Stimulated activated CD4-positive, alpha-beta T cell treated with anti-CD3 and anti-CD28 coated beads, Interleukin-15, amount 100 ng/mL, for 24 hours (primary cell): ENCODE measurements around the gene LSAMP.

Source experiments
- DNase-seq: peaks from one replicate; pipeline ENCODE4 v3.0.0-alpha.2; 2020

LSAMP gene

DNA sequence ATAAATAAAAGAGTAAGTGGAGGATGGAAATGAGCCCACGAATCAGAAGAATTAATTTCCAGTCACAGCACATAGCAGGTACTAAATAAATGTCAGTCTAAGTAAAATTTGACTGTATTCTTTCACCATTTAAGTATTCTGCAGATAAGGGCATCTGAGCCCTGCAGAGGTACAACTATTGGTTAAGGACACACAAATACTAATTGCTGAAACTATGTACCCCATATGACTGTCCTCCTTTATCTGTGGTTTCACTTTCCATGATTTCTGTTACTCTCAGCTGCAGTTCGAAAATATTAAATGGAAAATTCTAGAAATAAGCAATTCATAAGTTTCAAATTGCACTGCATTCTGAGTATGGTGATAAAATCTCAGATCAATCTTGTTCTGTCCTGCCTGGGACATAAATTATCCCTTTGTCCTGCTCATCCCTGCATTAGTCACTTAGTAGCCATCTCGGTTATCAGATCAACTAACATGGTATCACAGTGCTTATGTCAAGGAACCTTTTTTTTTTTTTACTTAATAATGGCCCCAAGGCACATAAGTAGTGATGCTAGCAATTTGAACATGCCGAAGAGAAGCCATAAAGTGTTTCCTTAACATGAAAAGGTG is 95.1 kb downstream of the LSAMP start:
- no peak for DNase-seq

DNA sequence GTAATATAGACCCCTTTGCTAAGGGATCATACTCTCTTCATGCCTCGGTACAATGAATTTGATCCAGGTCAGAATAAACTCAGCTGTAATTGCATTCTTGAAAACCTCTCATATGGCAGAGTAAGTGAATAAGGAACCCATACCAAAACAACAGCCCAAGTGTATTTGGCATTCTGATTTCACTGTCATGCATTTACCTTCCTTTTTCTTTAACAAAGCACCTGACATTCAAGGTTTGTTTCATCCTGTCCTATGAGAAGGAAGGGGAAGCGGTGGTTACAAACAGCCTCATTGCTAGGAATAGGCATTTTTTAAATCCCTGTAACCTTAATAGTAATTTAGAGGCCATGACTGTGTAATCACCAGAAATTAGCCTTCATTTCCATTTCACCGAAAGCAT is 97.1 kb downstream of the LSAMP start:
- no peak for DNase-seq

DNA sequence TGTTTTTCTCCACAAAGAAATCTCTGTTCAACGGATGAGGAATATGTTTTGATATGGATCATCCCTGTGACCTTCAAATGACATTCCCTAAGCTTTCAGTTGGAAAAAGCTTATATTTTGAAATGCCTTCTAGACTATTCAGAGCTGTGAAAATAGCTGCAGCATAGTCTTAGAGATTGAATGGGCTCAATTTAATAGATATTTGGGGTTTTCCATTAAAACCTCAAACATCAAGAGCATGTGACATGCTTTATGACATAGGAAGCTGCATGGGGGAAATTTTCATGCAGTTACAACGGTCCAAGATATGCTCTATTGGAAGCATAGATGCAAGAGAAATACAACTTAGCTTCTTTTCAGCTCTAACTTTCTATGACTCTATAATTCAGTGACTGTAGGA is 102.8 kb downstream of the LSAMP start:
- no peak for DNase-seq

DNA sequence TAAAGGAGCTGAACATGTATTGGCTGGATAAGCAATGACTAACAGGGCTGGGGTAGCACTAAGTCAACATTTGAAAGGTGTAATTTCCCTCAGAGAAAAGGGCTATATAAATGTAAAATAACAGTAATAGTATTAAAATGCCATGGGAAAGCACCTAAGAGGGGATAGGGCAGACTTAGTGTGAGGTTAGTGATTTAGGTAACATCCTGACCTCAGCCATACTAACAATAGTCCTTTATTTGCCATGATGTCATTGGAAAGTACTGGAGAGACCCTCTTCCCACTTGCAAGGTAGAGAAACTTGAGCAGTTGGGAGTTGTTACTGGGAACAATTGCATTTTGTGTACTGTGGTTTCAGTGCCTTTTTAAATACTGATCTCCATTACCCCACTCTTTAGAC is 103.4 kb downstream of the LSAMP start:
- DNase-seq, result no peak

DNA sequence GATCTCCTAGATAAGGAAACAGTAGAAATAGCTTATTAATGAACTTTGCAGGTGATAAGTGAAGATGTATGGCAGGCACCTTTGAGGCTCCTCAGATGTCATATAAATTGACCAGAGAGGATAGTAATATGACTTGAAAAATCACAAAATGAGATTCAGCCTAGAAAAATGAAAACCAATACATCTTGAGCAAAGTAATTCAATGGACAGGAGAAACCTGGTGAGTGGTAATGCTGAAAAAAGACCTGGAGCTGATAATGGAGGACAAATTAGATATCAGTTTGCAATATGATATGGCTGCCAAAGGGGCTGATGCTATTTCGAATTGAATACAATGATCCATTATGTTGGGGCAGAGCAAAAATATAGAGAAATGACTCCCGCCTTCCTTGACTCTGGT is 103.9 kb downstream of the LSAMP start:
- DNase-seq, result no peak

DNA sequence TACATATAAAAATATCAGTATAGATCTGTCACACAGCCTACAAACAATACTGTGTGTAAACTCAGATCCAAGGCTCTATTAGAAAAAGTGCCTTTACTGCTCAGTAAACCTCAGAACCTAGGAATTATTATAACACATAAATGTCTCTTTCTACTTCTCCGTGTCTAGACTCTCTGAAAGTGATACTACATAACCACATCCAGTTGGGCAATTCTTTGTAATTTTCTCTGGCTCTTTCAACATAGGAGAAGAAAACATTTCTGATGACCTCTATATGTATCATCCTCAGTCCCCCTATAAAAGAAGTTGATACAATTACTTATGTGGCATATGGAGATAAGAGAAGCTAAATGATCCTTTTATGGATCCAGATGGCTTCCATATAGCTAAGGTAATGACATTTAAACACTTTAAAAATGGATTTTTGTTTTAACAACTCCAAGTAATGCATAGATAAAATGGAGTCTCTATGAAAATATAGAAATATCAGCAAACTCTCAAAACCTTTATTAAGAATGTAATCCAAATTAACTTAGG is 104.5 kb downstream of the LSAMP start:
- no peak for DNase-seq

DNA sequence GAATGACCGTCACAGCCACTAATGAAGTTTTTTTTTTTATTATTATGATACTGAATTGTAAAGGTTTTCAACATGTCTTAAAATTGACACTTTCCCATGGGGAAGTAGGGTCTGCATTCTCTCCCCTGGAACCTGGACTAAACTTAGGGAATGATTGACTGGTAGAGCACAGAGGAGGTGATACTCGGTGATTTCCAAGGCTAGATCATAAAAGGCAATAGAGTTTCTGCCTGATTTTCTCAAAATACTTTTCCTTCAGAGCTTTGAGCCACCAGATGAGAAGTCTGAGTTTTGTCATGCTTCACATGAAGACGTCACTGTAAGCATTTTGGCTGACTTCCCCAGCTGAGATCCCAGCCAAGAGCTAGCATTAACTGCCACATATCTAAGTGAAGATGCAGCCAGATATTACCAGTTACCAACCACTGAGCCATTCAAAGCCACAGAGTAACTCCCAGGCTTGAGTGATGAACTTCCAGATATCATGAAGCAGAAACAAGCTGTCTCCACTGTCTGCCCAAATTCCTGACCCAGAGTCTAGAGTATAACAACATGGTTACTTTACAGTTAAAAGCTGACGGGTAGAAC is 105.8 kb downstream of the LSAMP start:
- DNase-seq, result no peak

DNA sequence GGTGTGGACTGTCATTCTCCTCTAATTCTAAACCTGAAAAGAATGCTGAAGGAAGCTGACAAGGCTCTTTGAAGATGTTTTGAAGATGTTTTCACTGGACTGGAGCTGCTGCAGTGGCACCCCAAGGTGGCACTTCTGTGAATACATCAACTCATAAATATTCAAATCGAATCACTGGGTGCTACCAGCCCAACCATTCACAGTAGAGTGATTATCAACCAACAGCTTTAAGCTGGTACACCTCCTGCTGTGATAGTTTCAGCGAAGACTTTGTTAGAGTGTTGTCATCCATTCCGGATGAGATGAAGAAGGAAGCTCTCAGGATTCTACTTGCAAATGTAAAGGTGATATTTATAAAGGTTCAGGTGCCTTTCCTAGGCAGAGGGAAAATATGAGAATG is 106.6 kb downstream of the LSAMP start:
- DNase-seq, result no peak

DNA sequence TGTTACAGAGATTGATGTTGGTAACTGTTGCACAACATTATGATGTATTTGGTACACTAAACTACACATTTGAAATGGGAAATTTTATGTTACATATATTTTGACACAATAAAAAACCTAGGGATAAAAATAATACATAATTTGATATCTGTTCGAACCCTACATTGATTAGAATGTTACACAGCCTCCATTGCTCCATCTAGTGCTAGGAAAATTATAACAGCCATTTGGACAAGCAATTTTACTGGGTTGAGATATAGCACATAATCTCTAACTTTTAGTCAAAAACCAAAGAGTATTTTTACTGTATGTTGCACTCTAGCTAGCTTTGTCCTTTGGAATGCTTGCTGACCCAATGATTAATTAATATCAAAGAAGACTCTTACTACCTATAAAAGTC is 108.1 kb downstream of the LSAMP start:
- no peak for DNase-seq

DNA sequence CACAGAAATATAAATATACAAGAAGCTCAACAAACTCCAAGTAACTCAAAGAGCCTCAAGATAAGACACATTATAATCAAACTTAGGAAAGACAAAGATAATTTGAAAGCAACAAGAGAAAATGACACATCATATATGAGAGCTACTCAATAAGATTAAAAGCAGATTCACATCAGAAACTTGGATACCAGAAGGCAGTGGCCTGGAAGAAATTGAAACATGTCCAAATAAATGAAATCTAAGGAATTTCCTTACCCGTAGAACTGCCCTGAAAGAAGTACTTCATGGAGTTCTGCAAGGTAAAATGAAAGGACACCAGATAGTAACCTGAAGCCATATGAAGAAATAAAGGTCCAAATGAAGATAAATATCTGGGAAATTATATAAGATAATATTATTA is 113.9 kb downstream of the LSAMP start:
- DNase-seq, result no peak

DNA sequence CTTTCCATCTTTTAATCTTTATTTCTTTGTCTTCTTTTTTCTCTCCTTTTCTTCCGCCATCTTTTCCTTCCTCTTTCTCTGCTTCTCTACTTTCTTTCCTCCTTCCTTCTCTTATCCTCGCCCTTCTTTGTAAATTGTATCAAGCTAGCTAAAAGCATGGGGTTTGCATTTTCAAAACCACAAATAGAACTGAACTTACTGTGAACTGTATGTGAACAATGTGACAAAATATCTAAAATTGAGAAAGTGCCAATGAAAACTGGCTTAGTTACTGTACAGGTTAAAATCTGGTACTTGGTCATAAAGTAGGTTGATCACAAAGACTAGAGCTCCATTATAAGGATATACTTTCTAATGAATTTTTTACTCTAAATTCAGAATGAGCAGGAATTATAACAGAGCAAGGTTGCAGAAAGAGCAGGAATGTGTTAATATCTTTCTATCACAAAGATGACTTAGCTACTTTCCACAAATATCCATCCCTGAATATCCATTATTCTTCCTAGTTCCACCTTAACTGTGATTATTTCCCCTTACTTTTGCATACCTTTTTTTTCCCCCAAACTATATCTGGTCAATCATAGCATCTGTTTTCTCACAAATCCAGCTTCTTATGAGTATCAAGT is 122.4 kb downstream of the LSAMP start:
- DNase-seq, result no peak

DNA sequence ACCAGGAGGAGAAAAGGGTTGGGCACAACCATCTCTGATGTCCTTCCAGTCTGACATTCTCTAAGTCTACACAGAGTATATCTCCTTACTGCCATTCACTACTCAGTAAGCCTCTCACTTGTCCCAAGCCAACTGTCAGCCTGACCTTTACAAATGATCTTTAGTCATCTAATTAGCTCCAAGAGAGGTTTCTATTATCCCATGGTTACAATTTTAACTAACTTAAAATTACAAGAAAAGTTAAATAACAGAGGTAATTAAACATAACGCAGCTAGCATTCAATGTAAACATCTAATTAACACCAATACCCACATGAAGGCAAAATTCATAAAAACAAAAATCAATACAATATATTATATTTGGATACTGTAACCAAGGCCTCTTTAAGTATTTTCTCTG is 126.9 kb downstream of the LSAMP start:
- DNase-seq, result no peak

DNA sequence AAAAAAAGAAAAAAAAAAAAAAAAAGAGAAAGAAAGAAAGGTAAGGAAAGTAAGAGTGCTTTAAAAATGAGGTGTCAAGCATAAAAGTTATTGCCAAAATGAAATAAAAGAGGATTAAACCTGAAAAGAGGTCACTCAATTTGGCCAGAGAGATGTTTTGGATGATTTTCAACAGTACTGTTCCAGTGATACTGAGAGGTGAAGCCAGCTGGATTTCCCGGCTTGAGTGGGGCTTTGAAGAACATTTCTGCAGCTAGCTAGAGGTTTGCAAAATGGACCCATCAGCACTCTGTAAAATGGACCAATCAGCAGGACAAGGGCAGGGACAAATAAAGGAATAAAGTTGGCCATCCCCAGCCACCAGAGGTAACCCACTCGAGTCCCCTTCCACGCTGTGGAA is 128.5 kb downstream of the LSAMP start:
- DNase-seq, result no peak

DNA sequence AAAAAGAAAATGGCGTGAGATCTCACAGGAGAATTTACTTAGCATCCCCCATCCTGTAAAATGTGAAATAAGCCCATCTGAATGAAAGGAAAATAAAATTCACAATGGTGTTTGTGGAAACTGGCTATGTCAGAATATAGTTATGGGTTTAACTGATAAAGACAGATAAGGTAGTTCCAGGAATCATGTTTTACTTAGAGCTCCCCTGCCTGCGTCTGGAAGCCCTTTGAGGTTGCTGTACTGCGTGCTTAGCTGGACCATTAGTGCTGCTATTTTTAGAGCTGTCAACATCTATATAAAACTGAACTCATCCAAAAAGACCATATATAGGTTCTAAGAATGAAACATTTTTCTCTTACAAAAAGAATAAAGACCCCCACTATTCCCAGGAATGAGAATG is 130.8 kb downstream of the LSAMP start:
- DNase-seq, result no peak

DNA sequence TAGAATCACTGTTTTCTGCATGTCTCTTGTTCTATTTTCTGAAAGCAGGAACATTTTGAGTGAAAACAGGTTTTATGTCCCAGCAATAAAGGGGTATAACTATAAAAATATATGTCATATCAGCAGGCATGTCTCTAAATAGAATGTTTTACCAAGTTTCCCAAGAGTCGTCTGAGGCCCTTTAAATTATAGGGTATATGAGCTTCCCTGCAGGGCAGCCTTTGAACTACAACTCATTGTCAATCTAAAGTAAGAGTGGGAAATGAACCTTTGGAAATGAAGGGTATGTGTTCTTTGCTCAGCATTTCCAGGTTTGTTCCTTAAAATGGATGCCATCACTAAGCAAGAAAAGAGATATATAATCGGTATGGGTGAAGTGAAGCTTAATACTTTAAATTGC is 138.6 kb downstream of the LSAMP start:
- DNase-seq, result no peak

DNA sequence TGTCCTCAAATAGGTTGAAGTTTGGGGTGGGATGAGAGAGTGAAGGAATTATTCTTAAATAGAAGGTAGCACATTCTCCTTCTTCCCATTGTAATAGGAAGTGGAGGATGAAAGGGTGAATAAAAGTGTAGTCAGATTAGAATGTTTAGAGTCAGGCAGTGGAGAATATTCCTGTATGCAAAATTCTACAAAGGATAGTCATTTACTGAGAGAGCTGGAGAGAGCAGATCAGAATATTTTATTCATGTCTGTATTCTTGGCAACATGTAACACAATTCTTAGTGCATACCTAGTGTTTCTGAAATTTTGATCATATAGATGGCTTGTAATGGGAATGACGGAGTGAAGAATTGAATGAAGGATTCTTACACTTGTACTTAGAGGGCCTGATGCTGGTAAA is 139.1 kb downstream of the LSAMP start:
- no peak for DNase-seq

DNA sequence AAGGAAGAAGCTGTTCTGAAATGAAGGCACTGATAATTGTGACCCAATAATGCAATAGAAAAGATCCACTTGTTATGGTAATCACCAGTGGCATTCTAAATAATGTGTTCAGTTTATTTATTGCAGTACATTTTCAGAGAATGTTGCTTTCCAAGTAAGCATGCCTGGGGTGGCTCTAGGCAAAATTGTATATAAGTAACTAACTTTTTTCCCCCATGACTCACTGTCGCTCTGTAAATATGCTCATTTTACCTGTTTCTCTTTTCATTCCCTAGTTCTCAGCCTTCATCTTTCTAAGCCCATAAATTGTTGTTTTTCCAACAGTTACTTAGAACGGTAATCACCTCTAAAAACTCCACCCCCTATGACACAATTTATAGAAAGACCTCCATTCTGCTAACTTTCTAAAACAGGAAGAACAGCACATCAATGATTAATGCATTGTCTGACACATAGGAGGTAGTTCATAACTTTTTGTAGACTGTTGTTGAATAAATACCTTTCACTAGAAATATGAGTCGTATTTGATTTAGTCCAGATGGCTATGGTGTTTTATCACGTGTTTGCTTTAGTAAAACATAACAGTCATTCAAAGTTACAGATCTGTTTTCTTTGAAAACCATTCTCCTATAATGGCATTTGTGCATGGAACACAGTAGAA is 143.1 kb downstream of the LSAMP start:
- DNase-seq, result no peak

DNA sequence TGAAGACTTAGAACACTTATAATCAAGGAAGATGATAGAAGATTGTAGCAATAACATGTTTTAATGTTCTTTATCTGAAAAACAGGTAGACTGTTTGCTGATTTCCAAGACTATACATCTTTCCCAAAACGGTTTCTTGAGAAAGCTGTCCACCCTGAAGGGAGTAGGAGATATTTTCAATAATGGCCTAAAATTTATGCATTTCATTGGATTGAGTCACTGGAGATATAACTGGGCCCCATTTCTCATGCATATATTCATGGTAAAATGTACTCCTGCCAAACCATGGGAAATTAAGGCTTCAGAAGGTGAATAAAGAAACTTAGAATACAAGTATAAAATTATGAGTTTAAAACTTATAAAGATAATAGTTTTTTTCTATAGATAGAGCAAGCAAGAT is 143.9 kb downstream of the LSAMP start:
- no peak for DNase-seq

DNA sequence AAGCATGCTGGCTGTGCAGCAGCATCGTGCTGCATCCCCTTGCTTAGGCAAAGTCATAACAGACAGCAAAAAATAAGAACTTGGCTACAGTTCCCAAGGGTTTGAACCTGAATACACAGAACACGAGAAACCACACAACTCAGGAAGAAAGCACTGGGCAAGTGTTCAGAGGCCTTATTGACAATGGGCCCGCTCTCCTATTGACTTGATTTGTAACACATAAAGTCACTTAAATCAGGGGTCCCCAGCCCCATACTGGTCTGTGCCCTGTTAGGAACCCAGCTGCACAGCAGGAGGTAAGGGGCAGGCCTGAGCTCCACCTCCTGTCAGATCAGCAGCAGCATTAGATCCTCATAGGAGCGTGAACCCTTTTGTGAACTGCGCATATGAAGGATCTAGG is 145.1 kb downstream of the LSAMP start:
- DNase-seq, result no peak

DNA sequence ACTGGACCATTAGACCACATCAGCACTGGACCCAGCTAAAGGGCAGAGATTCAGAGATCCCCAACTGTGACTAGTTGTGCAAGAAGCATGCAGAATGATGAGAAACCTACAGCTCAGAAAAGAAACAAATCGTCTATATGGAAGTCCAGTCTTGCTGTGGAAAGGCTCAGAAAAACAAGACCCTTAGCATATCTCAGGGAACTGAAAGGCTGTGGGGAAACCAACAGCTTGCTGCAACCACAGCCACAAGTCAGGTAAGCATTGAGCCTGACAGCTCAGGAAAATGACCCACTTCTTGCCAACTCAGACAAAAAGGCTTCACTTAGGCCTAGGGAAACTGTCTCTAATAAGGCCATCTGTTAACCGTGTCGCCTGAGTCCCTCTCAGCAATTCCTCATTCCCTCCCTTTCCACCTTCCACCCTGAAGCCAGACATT is 145.6 kb downstream of the LSAMP start:
- DNase-seq, result no peak

DNA sequence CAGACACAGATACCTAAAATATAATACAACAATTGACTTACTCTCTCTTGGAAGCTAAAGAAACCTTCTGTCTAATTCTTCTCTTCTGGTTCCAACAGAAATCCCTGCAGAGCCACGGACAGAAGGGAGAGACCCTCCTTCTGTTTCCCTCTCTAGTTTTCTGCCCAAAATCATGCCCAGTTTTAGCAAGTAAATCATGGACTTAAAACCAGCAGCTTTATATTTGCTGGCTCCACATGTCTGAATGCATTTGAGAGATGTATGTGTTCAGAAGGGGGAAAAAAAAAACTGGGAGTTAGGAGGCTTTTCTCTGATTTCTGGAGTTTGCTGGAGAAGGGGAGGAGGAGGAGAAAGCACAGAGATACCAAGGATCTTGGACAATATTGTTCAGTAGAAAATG is 147.1 kb downstream of the LSAMP start:
- no peak for DNase-seq

DNA sequence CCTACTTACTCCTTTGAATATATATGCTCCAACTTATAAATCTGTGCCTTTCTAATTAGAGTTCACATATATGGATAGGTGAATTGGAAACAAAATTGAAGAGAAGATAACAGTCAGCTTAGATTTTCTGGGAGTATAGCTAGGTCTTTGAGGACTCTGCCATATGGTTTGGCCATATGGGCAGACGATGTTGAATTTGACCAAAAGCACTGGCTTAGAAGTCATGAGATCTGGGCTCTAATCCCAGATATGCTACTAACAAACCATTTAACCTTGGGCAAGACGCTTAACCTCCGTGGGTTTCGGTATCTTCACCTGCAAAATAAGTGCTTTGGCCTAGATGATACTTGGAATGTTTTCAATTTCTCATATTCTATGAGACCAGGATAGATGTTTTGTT is 154.1 kb downstream of the LSAMP start:
- no peak for DNase-seq

DNA sequence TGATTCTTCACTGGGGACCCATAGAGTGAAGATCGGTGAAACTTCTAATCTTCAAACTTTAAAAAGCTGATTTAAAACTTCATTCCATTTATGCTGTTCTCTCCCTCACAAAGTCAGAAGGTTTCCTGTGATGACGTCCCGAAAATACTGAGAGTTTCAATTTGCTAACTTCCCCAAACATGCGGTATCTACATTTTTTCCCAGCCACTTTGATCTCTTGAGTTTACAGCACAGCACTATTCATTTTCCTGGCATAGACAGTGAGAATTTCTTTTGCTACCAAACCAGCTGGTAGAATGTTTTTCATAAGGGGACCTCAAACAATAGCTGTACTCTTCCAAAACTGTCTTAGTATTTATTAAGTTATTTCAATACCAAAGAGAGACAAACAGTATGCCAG is 156.8 kb downstream of the LSAMP start:
- no peak for DNase-seq

DNA sequence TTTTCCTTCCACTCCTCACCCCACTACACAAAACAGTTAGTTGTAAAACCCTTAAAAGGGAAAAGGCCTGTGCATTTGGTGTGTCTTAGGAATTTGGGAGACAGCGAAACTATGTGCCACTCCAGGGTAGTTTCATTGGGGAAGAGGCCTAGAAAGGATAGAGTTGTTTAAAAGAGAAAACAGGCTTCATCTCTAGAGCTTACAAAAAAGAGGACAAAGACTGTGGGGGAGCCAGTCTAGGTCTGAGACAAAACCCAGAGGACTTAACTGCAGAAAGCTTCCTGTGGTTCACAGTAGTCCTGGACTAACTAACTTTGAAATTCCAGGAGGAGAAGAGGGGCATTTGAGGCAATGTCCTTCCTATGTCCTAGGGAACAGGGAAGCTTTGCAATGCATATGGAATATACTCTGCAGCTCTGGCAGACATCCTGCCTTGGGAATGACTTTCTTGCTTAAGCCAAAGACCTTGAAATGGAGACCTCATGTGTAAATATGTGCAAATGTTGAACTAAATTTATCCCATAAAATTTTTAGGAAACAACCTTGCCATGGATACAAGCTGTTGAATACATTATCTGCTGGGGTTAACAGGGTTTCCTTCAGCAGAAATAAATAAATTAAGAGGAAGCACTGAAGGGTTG is 159.4 kb downstream of the LSAMP start:
- no peak for DNase-seq
